ENCODE data around the gene RETREG2.

The RETREG2 gene

DNA sequence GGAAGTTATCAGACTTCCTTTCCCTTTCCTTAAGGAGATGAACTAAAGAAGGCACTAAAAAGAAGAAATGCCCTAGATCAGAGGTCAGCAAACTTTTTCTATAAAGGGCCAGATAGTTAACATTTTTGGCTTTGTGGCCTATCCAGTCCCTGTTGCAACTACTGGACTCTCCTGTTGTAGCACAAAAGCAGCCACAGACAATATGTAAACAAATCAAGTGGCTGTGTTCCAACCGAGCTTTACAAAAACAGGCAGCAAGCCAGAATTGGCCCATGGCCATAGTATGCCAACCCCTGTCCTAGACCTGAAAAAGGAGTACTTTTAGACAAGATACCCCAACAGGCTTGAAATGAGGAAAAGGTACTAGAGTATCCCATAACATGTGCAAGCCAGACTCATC is 28.4 kb upstream of the RETREG2 start:
- Histone ChIP-seq H3K4me2 (ENCODE audit: low read length, poor library complexity, severe bottlenecking) (no peak overlapping the region), H3K4me1 (ENCODE audit: control insufficient read depth, insufficient read depth, low read depth, low read length) (no peaks in the 10 kb centered on the region), H2AK5ac (ENCODE audit: low read length, severe bottlenecking) (no peak overlapping the region), H3K4ac (ENCODE audit: low read depth in 1 of 2, low read length in 2 of 2) (no peak overlapping the region), H2BK5ac (ENCODE audit: low read depth, low read length, poor library complexity, severe bottlenecking) (no peak overlapping the region), H2BK12ac (ENCODE audit: low read length in 2 of 2) (no peak overlapping the region), H3K27ac (ENCODE audit: low read length, poor library complexity, severe bottlenecking) (no peak overlapping the region), H3K4me3 (ENCODE audit: insufficient read depth in 1 of 2, low read depth in 1 of 2, low read length in 2 of 2) (no peak overlapping the region), H3K27me3 (ENCODE audit: control insufficient read depth in 1 of 2, insufficient read depth in 1 of 2, low read length in 2 of 2) (no peaks in the 10 kb centered on the region), H2BK120ac (ENCODE audit: low read depth, low read length) (no peak overlapping the region), H4K8ac (ENCODE audit: low read length) (no peak overlapping the region), H3K18ac (ENCODE audit: low read depth in 1 of 2, low read length in 2 of 2) (no peak overlapping the region), H2AFZ (ENCODE audit: low read depth, low read length) (no peak overlapping the region), H3K36me3 (ENCODE audit: control insufficient read depth in 1 of 2, insufficient read depth in 2 of 2, low read depth in 1 of 2, low read length in 2 of 2) (peaks cover 10 to 72% of the 10 kb centered on the region in 2 experiments), H2BK15ac (ENCODE audit: low read depth, poor library complexity, severe bottlenecking) (no peak overlapping the region), H3K79me1 (replicated peaks; ENCODE audit: low read length, poor library complexity, severe bottlenecking) (no peaks in the 10 kb centered on the region), H3K9me3 (ENCODE audit: control insufficient read depth, low read length) (no peaks in the 10 kb centered on the region), H4K91ac (ENCODE audit: low read length) (no peak overlapping the region), H3K14ac (ENCODE audit: low read length in 2 of 2) (no peak overlapping the region), H3K9ac (ENCODE audit: low read length) (no peak overlapping the region), H3K23ac (ENCODE audit: low read length in 2 of 2) (no peak overlapping the region)
- no CpG with 5 or more reads among the region's 1 CpG for WGBS
- DNase-seq: peak; percentile 55

DNA sequence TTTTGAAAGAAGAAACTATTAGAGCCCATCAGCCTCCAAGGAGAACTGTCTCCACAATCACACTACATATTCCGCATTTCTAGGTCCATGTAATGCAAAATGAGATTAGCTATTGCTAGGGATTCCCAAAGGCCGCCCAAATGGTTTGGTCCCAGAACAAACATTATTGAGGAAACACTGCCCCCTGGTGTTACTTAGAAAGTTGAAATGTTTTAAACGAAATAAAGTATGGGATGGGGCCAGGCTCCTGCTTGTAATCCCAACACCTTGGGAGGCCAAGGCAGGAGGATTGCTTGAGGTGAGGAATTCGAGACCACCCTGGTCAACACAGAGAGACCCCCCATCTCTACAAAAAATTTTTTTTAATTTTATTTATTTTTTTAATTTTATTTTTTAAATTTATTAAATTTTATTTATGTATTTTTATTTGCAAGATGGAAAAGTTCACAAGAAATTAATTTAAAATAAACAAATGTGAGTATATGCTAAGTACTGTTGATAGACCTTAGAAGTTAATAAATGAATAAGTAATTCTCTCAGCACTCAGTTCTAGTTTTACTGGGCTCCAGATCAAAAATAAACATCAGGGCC is 22.9 kb upstream of the RETREG2 start:
- no peak overlapping the region for H2AFZ ChIP-seq (ENCODE audit: low read depth, low read length)
- peak; percentile 74 for DNase-seq
- no peak overlapping the region for H3K23ac ChIP-seq (ENCODE audit: low read length in 2 of 2)
- H3K27ac ChIP-seq (ENCODE audit: low read length, poor library complexity, severe bottlenecking): no peak overlapping the region
- H3K4me3 ChIP-seq (ENCODE audit: insufficient read depth in 1 of 2, low read depth in 1 of 2, low read length in 2 of 2): no peak overlapping the region
- H3K18ac ChIP-seq (ENCODE audit: low read depth in 1 of 2, low read length in 2 of 2): no peak overlapping the region
- H3K36me3 ChIP-seq (ENCODE audit: control insufficient read depth in 1 of 2, insufficient read depth in 2 of 2, low read depth in 1 of 2, low read length in 2 of 2): peaks cover 3 to 47% of the 10 kb centered on the region in 2 experiments
- H3K79me1 ChIP-seq (replicated peaks; ENCODE audit: low read length, poor library complexity, severe bottlenecking): no peaks in the 10 kb centered on the region
- H3K4me1 ChIP-seq (ENCODE audit: control insufficient read depth, insufficient read depth, low read depth, low read length): peaks cover 3% of the 10 kb centered on the region
- 0% methylated on average over 2 of the region's 4 CpGs for WGBS
- no peak overlapping the region for H3K14ac ChIP-seq (ENCODE audit: low read length in 2 of 2)
- no peak overlapping the region for H2BK12ac ChIP-seq (ENCODE audit: low read length in 2 of 2)
- H3K4me2 ChIP-seq (ENCODE audit: low read length, poor library complexity, severe bottlenecking): no peak overlapping the region
- no peak overlapping the region for H3K9ac ChIP-seq (ENCODE audit: low read length)
- H2AK5ac ChIP-seq (ENCODE audit: low read length, severe bottlenecking): no peak overlapping the region
- H2BK15ac ChIP-seq (ENCODE audit: low read depth, poor library complexity, severe bottlenecking): no peak overlapping the region
- no peak overlapping the region for H4K8ac ChIP-seq (ENCODE audit: low read length)
- H2BK120ac ChIP-seq (ENCODE audit: low read depth, low read length): no peak overlapping the region
- no peaks in the 10 kb centered on the region for H3K9me3 ChIP-seq (ENCODE audit: control insufficient read depth, low read length)
- no peak overlapping the region for H3K4ac ChIP-seq (ENCODE audit: low read depth in 1 of 2, low read length in 2 of 2)
- no peak overlapping the region for H2BK5ac ChIP-seq (ENCODE audit: low read depth, low read length, poor library complexity, severe bottlenecking)
- H4K91ac ChIP-seq (ENCODE audit: low read length): no peak overlapping the region
- H3K27me3 ChIP-seq (ENCODE audit: control insufficient read depth in 1 of 2, insufficient read depth in 1 of 2, low read length in 2 of 2): no peaks in the 10 kb centered on the region

DNA sequence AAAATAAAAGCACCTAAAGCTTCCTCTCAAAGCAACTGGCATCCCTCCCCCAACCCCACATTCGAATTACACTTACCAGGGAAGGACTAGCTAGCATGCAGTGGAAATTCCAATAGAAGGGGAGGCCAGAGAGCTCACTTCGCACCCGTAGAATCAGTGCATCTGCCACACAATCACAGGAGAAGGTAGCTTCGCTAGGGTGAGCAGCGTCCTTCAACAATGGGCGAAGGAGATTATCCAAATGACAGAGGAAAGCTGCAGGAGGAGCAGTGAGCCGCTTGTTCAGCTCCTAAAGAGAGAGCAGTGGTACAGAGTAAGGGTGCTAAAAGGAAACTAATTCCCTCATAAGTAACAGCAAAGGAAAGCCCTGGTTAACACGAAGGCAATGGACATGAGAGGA is 20.7 kb upstream of the RETREG2 start:
- no peak overlapping the region for H3K4me2 ChIP-seq (ENCODE audit: low read length, poor library complexity, severe bottlenecking)
- no peak for DNase-seq
- H4K8ac ChIP-seq (ENCODE audit: low read length): no peak overlapping the region
- no peak overlapping the region for H3K14ac ChIP-seq (ENCODE audit: low read length in 2 of 2)
- H3K18ac ChIP-seq (ENCODE audit: low read depth in 1 of 2, low read length in 2 of 2): no peak overlapping the region
- H2BK12ac ChIP-seq (ENCODE audit: low read length in 2 of 2): no peak overlapping the region
- no peak overlapping the region for H2BK120ac ChIP-seq (ENCODE audit: low read depth, low read length)
- no peaks in the 10 kb centered on the region for H3K27me3 ChIP-seq (ENCODE audit: control insufficient read depth in 1 of 2, insufficient read depth in 1 of 2, low read length in 2 of 2)
- no peak overlapping the region for H2AK5ac ChIP-seq (ENCODE audit: low read length, severe bottlenecking)
- H3K4me1 ChIP-seq (ENCODE audit: control insufficient read depth, insufficient read depth, low read depth, low read length): peaks cover 3% of the 10 kb centered on the region
- H3K4me3 ChIP-seq (ENCODE audit: insufficient read depth in 1 of 2, low read depth in 1 of 2, low read length in 2 of 2): no peak overlapping the region
- H2BK15ac ChIP-seq (ENCODE audit: low read depth, poor library complexity, severe bottlenecking): no peak overlapping the region
- WGBS: 83% methylated on average over 7 of the region's 8 CpGs
- H3K27ac ChIP-seq (ENCODE audit: low read length, poor library complexity, severe bottlenecking): no peak overlapping the region
- peaks cover 7 to 33% of the 10 kb centered on the region in 2 experiments for H3K36me3 ChIP-seq (ENCODE audit: control insufficient read depth in 1 of 2, insufficient read depth in 2 of 2, low read depth in 1 of 2, low read length in 2 of 2)
- no peak overlapping the region for H3K9ac ChIP-seq (ENCODE audit: low read length)
- H2BK5ac ChIP-seq (ENCODE audit: low read depth, low read length, poor library complexity, severe bottlenecking): no peak overlapping the region
- no peaks in the 10 kb centered on the region for H3K79me1 ChIP-seq (replicated peaks; ENCODE audit: low read length, poor library complexity, severe bottlenecking)
- H2AFZ ChIP-seq (ENCODE audit: low read depth, low read length): no peak overlapping the region
- H4K91ac ChIP-seq (ENCODE audit: low read length): no peak overlapping the region
- no peak overlapping the region for H3K23ac ChIP-seq (ENCODE audit: low read length in 2 of 2)
- no peak overlapping the region for H3K4ac ChIP-seq (ENCODE audit: low read depth in 1 of 2, low read length in 2 of 2)
- no peaks in the 10 kb centered on the region for H3K9me3 ChIP-seq (ENCODE audit: control insufficient read depth, low read length)

DNA sequence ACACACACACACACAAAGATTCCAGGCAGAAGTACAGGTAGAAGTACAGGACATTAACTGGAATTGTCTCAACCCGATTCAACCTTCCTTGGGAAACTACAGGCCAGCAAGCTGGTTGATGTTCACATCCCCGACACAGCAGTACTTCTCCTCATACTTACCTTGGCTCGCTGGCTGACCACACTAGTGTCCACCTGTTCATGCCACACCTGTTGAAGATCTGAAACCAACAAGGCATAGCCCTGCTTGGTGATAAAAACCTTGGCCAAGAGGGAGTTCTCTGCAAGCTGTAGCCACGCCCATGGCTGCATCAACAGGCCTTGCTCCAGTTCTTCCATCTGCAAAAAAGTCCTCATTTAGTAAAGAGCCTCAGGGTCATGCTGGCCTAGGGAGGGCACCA is 20.1 kb upstream of the RETREG2 start:
- H3K4me3 ChIP-seq (ENCODE audit: insufficient read depth in 1 of 2, low read depth in 1 of 2, low read length in 2 of 2): no peak overlapping the region
- H2BK5ac ChIP-seq (ENCODE audit: low read depth, low read length, poor library complexity, severe bottlenecking): no peak overlapping the region
- H2AK5ac ChIP-seq (ENCODE audit: low read length, severe bottlenecking): no peak overlapping the region
- DNase-seq: no peak
- no peak overlapping the region for H2BK120ac ChIP-seq (ENCODE audit: low read depth, low read length)
- no peak overlapping the region for H3K4ac ChIP-seq (ENCODE audit: low read depth in 1 of 2, low read length in 2 of 2)
- H4K91ac ChIP-seq (ENCODE audit: low read length): no peak overlapping the region
- no peak overlapping the region for H2BK12ac ChIP-seq (ENCODE audit: low read length in 2 of 2)
- H2AFZ ChIP-seq (ENCODE audit: low read depth, low read length): no peak overlapping the region
- no peak overlapping the region for H3K4me2 ChIP-seq (ENCODE audit: low read length, poor library complexity, severe bottlenecking)
- no peaks in the 10 kb centered on the region for H3K79me1 ChIP-seq (replicated peaks; ENCODE audit: low read length, poor library complexity, severe bottlenecking)
- H2BK15ac ChIP-seq (ENCODE audit: low read depth, poor library complexity, severe bottlenecking): no peak overlapping the region
- H3K4me1 ChIP-seq (ENCODE audit: control insufficient read depth, insufficient read depth, low read depth, low read length): peaks cover 3% of the 10 kb centered on the region
- no peak overlapping the region for H4K8ac ChIP-seq (ENCODE audit: low read length)
- no peak overlapping the region for H3K14ac ChIP-seq (ENCODE audit: low read length in 2 of 2)
- H3K36me3 ChIP-seq (ENCODE audit: control insufficient read depth in 1 of 2, insufficient read depth in 2 of 2, low read depth in 1 of 2, low read length in 2 of 2): peaks cover 7 to 32% of the 10 kb centered on the region in 2 experiments
- WGBS: 92% methylated on average over 4 of the region's 4 CpGs
- no peak overlapping the region for H3K23ac ChIP-seq (ENCODE audit: low read length in 2 of 2)
- no peak overlapping the region for H3K27ac ChIP-seq (ENCODE audit: low read length, poor library complexity, severe bottlenecking)
- H3K18ac ChIP-seq (ENCODE audit: low read depth in 1 of 2, low read length in 2 of 2): no peak overlapping the region
- no peak overlapping the region for H3K9ac ChIP-seq (ENCODE audit: low read length)
- H3K27me3 ChIP-seq (ENCODE audit: control insufficient read depth in 1 of 2, insufficient read depth in 1 of 2, low read length in 2 of 2): no peaks in the 10 kb centered on the region
- H3K9me3 ChIP-seq (ENCODE audit: control insufficient read depth, low read length): no peaks in the 10 kb centered on the region

All from mesenchymal stem cell (in vitro differentiated cells and primary cell).